Hepatocyte (in vitro differentiated cells): ENCODE data around the gene DOK5.

Experiments used
- CTCF ChIP-seq: fragments of 200-600 bp; sonication (generic); IDR thresholded peaks from 2 replicates; pipeline ENCODE4 v1.5.1; 2016; ENCODE audit warnings: antibody characterized with exemption, mild to moderate bottlenecking; ENCODE audit not compliant: poor library complexity
- EZH2 ChIP-seq: fragments of 200-600 bp; sonication (generic); IDR thresholded peaks from 2 replicates; pipeline ENCODE4 v1.6.1; 2016; ENCODE audit warnings: antibody characterized with exemption, mild to moderate bottlenecking, borderline replicate concordance
- EZH2phosphoT487 ChIP-seq: fragments of 200-600 bp; sonication (generic); IDR thresholded peaks from one replicate; pipeline ENCODE4 v1.6.1; 2018; ENCODE audit warnings: antibody characterized with exemption, mild to moderate bottlenecking, low read depth, moderate library complexity; ENCODE audit not compliant: unreplicated experiment, severe bottlenecking

- TF ChIP-seq CTCF (no peak), EZH2phosphoT487 (no peak), EZH2 (no peak)
Observed at GRCh38 chr20:54515793-54516628, 40.6 kb downstream of the DOK5 start.
